A549 (cell line): ENCODE results near the gene GPS2.

Experiments used
- CEBPB ChIP-seq, 2 experiments: fragments of >200 bp in 1 of 2; sonication (Bioruptor Twin) in 1 of 2; formaldehyde crosslinking in 1 of 2; IDR thresholded peaks; 2 replicates each; pipeline ENCODE4 v1.6.1; 2012 to 2016
- CTCF ChIP-seq: fragments of >200 bp; sonication (Bioruptor Twin); formaldehyde crosslinking; IDR thresholded peaks from 3 replicates; pipeline ENCODE4 v1.5.1; 2016
- ESRRA ChIP-seq: fragments of 150-350 bp; IDR thresholded peaks from 2 replicates; pipeline ENCODE4 v1.6.1; 2014; ENCODE audit warnings: mild to moderate bottlenecking, low read length, borderline replicate concordance
- HES2 ChIP-seq: fragments of >200 bp; sonication (Bioruptor Twin); formaldehyde crosslinking; IDR thresholded peaks from 2 replicates; pipeline ENCODE4 v1.6.1; 2016
- PBX3 ChIP-seq: IDR thresholded peaks from 2 replicates; pipeline ENCODE4 v1.6.1; 2012
- POLR2A ChIP-seq: IDR thresholded peaks from 2 replicates; pipeline ENCODE4 v1.6.1; 2012; ENCODE audit warnings: mild to moderate bottlenecking, low read length
- RARB ChIP-seq: fragments of 250-450 bp; sonication (Bioruptor Pico); IDR thresholded peaks from 2 replicates; pipeline ENCODE4 v1.8.0; 2021; ENCODE audit warnings: mild to moderate bottlenecking, moderate library complexity
- REST ChIP-seq: fragments of 200-600 bp; sonication (generic); IDR thresholded peaks from 2 replicates; pipeline ENCODE4 v1.6.1; 2016; ENCODE audit warnings: antibody characterized with exemption, mild to moderate bottlenecking, moderate library complexity
- SREBF2 ChIP-seq: fragments of 450-650 bp; IDR thresholded peaks from 2 replicates; pipeline ENCODE4 v1.6.1; 2014; ENCODE audit warnings: mild to moderate bottlenecking, moderate library complexity

GRCh38 chr17:7318121-7318860 lies 3.1 kb upstream of the GPS2 start:
- TF ChIP-seq PBX3 (no peak), CTCF (no peak), ESRRA (no peak), REST (no peak), CEBPB (IDR thresholded peaks at IDR 0.05) (no peak), POLR2A (no peak), RARB (CRISPR knock-in tag) (no peak), SREBF2 (no peak), HES2 (no peak)
